DND-41 (cell line): ENCODE results near the gene NCK2.

Experiments used
- EZH2 ChIP-seq: IDR thresholded peaks from 3 replicates; pipeline ENCODE4 v1.6.1; 2012; ENCODE audit warnings: borderline replicate concordance, low read depth, mild to moderate bottlenecking, moderate library complexity, low read length, inconsistent platforms; ENCODE audit not compliant: severe bottlenecking
- TF ChIP-seq, protein P1 (sequence below): IDR thresholded peaks from 2 replicates; pipeline ENCODE4 v1.5.1; 2012; ENCODE audit warnings: borderline replicate concordance, low read length, moderate library complexity, mild to moderate bottlenecking; ENCODE audit not compliant: poor library complexity, severe bottlenecking; ENCODE audit errors: extremely low read depth

DNA sequence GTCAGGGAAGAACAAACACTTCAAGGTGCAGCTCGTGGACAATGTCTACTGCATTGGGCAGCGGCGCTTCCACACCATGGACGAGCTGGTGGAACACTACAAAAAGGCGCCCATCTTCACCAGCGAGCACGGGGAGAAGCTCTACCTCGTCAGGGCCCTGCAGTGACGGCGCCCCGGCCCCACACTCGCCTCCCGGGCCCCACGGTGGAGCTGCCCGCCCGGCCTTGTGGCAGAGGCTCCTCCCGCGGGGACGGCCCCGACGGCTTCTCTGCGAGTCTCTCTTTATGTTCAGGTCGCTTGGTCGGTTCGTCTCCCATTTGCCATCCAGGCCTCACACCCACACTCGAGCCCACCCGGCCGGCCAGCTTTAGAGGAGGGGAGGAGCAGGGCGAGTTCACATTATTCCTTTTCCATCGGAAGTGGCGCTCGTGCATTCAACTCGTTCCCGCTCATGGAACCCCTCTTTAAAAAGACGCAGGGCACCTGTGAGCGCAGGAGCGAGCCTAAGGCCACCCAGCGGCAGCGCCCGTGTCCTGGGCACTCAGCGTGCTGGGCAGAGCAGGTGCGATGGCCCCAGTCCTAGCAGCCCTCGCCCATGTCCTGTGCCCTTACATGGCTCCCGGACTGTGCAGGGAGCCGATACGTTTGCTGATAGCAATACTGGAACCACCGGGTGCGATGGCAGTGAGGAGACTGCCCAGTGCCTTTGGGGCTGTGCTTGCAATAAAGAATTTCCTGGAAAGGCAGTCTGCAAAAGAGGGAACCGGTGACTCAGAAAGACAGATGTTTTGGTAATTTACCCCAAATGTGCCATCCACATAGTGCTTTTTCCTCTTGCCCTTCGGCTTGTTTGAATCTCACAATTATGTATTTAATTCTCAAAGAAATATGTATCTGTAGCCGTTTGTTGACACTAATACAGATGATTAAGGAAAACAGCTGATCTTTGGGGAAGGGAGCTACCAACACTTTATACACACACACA lies 148.6 kb downstream of the NCK2 start:
- TF ChIP-seq, protein P1, sequence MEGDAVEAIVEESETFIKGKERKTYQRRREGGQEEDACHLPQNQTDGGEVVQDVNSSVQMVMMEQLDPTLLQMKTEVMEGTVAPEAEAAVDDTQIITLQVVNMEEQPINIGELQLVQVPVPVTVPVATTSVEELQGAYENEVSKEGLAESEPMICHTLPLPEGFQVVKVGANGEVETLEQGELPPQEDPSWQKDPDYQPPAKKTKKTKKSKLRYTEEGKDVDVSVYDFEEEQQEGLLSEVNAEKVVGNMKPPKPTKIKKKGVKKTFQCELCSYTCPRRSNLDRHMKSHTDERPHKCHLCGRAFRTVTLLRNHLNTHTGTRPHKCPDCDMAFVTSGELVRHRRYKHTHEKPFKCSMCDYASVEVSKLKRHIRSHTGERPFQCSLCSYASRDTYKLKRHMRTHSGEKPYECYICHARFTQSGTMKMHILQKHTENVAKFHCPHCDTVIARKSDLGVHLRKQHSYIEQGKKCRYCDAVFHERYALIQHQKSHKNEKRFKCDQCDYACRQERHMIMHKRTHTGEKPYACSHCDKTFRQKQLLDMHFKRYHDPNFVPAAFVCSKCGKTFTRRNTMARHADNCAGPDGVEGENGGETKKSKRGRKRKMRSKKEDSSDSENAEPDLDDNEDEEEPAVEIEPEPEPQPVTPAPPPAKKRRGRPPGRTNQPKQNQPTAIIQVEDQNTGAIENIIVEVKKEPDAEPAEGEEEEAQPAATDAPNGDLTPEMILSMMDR = no peak
- no peak for TF ChIP-seq EZH2
